GM12878 (cell line): ENCODE data around the gene PLS1. TPM values are rescaled to one million over a fixed set of nuclear protein-coding genes. Genes with fewer than 3 reads are reported as not detected.
A peak's percentile ranks its signal among the peaks of the same experiment; 100 is the strongest.

Source experiments
- BHLHE40 ChIP-seq, 2 experiments: fragments of 450-650 bp in 1 of 2; IDR thresholded peaks; 2 replicates each; pipeline ENCODE4 v1.6.1; 2011 to 2017; ENCODE audit warnings: low read depth in 2 of 2, borderline replicate concordance in 1 of 2, improper control_type of control experiment in 1 of 2, low read length in 1 of 2, mild to moderate bottlenecking in 1 of 2
- DPF2 ChIP-seq: fragments of 450-650 bp; IDR thresholded peaks from 2 replicates; pipeline ENCODE4 v1.6.1; 2017; ENCODE audit warnings: mild to moderate bottlenecking
- GABPA ChIP-seq: IDR thresholded peaks from 2 replicates; pipeline ENCODE4 v1.6.1; 2014; ENCODE audit warnings: antibody characterized with exemption, low read depth, mild to moderate bottlenecking, inconsistent platforms
- HCFC1 ChIP-seq: fragments of 150-350 bp; IDR thresholded peaks from 2 replicates; pipeline ENCODE4 v1.6.1; 2014; ENCODE audit warnings: low read length
- MXI1 ChIP-seq: fragments of 150-350 bp; IDR thresholded peaks from 2 replicates; pipeline ENCODE4 v1.6.1; 2011; ENCODE audit warnings: low read depth, mild to moderate bottlenecking, inconsistent platforms, low read length, improper control_type of control experiment
- POLR2AphosphoS2 ChIP-seq: IDR thresholded peaks from 2 replicates; pipeline ENCODE4 v1.6.1; 2011; ENCODE audit warnings: low read depth, mild to moderate bottlenecking, low read length, improper control_type of control experiment, moderate library complexity
- RBBP5 ChIP-seq: fragments of 200-600 bp; sonication (generic); conservative IDR thresholded peaks from 2 replicates; pipeline ENCODE4 v1.6.1; 2016
- SMARCA5 ChIP-seq: fragments of 450-650 bp; IDR thresholded peaks from 2 replicates; pipeline ENCODE4 v1.6.1; 2017; ENCODE audit warnings: mild to moderate bottlenecking
- SP1 ChIP-seq: IDR thresholded peaks from one replicate; pipeline ENCODE4 v1.6.1; 2011; ENCODE audit warnings: low read depth, low read length
- TARDBP ChIP-seq: IDR thresholded peaks from 2 replicates; pipeline ENCODE4 v1.6.1; 2016; ENCODE audit warnings: borderline replicate concordance
- YY1 ChIP-seq: IDR thresholded peaks from 2 replicates; pipeline ENCODE4 v1.6.1; 2011; ENCODE audit warnings: low read depth, mild to moderate bottlenecking, low read length
- polyA plus RNA-seq, 11 experiments: library from polyadenylated mRNA; depleted of rRNA in 4 of 11; unstranded in 6 of 11; stranded (reverse) in 5 of 11; fragments of >200 nt; fragmentation: Nextera tagmentation in 4 of 11; fragmentation: Illumina TruSeq in 1 of 11; extraction: Ambion mirVana in 4 of 11; extraction: Trizol in 1 of 11; gene quantifications; 1 replicate in 1 of 11; 2 replicates in 10 of 11; pipeline versions ENCODE4 v1.2.1 to v1.2.3, GENCODE V29; 2011 to 2016; ENCODE audit warnings: inconsistent platforms in 2 of 11, missing spikeins in 2 of 11, low read depth in 1 of 11
- total RNA-seq, 4 experiments: library from RNA; depleted of rRNA in 3 of 4; stranded (reverse); fragments of >200 nt in 3 of 4; fragmentation: Illumina TruSeq in 1 of 4; extraction: Trizol in 1 of 4; gene quantifications; 2 replicates each; pipeline versions ENCODE4 v1.2.1 to v1.2.3, GENCODE V29; 2013 to 2021
- TF ChIP-seq, protein P1 (sequence below): IDR thresholded peaks from 2 replicates; pipeline ENCODE4 v1.6.1; 2011; ENCODE audit warnings: mild to moderate bottlenecking, low read depth, low read length, moderate library complexity; ENCODE audit not compliant: insufficient replicate concordance
- TF ChIP-seq, protein P2 (sequence below): IDR thresholded peaks from 2 replicates; pipeline ENCODE4 v1.6.1; 2011; ENCODE audit warnings: low read depth, mild to moderate bottlenecking, low read length, moderate library complexity, borderline replicate concordance; ENCODE audit errors: extremely low read depth
- TF ChIP-seq, protein P3 (sequence below): fragments of 450-650 bp; formaldehyde crosslinking; IDR thresholded peaks from 2 replicates; pipeline ENCODE4 v1.5.0; 2022; ENCODE audit warnings: mild to moderate bottlenecking, missing genetic modification characterization
- TF ChIP-seq, protein P4 (sequence below): fragments of 450-650 bp; IDR thresholded peaks from 2 replicates; pipeline ENCODE4 v1.6.1; 2017; ENCODE audit warnings: low read depth, mild to moderate bottlenecking, moderate library complexity

Gene PLS1
- total and polyA plus RNA-seq, 10 of the 15 experiments (the other 5 are each of a cell fraction or from before 2014, with no cell fraction given), result 0.59 to 11.7 (median 1.7) TPM

DNA sequence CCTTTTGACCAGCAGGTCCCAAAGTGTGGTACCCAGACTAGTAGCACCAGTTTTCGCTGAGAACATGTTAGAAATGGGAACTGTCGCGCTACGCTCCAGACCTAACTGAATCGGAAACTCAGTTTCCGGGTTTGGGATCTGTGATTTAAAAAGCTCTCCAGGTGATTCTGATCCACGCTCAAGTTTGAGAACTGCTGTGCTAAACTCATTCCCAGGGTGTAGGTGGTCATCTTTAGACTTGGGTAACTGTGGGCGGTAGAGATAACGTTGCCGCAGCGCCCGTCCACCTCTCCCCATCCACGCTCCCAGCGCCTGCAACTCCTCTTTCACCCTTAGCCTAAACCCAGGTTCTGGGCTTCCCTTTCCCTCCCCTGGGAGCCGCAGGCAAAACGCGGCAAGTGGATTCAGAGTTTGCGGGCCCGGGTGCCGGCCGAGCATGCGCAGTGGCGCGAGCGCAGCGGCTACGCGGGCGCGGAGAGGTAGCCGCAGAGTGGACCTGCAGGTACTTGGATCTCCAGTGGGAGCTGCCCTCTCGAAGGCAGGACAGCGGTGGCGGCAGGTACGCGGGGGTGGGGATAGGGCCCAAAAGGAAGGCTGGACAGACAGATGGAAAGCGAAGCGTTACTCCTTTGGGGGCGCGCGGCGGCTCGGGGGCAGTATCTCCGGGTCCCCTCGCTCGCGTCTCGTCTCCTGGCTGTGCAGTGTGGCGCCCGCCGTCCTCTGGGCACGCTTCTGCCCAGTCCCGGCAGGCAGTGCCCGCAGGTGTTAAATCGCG is at the start of gene PLS1 (continued):
- TF ChIP-seq SMARCA5 (no peak), GABPA (no peak), BHLHE40 (IDR thresholded peaks at IDR 0.05; ENCODE audit: borderline replicate concordance in 1 of 2, low read depth in 2 of 2, low read length in 1 of 2) (peak in 1 of 2 experiments; percentile 7; a peak in 1 of 4 replicates), POLR2AphosphoS2 (no peak), TARDBP (peak; percentile 28; the same call in 1 of the 2 replicates), HCFC1 (0 out of 2 replicates have a peak, but pooled peaks have one; percentile 10), RBBP5 (no peak), SP1 (peak; percentile 87), MXI1 (0 out of 2 replicates have a peak, but pooled peaks have one; percentile 21), YY1 (peak; percentile 81), DPF2 (0 out of 2 replicates have a peak, but pooled peaks have one; percentile 19)
- TF ChIP-seq, protein P1, sequence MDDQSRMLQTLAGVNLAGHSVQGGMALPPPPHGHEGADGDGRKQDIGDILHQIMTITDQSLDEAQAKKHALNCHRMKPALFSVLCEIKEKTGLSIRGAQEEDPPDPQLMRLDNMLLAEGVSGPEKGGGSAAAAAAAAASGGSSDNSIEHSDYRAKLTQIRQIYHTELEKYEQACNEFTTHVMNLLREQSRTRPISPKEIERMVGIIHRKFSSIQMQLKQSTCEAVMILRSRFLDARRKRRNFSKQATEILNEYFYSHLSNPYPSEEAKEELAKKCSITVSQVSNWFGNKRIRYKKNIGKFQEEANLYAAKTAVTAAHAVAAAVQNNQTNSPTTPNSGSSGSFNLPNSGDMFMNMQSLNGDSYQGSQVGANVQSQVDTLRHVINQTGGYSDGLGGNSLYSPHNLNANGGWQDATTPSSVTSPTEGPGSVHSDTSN, result no peak
- TF ChIP-seq, protein P2, sequence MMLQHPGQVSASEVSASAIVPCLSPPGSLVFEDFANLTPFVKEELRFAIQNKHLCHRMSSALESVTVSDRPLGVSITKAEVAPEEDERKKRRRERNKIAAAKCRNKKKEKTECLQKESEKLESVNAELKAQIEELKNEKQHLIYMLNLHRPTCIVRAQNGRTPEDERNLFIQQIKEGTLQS, result no peak
- TF ChIP-seq, protein P3, sequence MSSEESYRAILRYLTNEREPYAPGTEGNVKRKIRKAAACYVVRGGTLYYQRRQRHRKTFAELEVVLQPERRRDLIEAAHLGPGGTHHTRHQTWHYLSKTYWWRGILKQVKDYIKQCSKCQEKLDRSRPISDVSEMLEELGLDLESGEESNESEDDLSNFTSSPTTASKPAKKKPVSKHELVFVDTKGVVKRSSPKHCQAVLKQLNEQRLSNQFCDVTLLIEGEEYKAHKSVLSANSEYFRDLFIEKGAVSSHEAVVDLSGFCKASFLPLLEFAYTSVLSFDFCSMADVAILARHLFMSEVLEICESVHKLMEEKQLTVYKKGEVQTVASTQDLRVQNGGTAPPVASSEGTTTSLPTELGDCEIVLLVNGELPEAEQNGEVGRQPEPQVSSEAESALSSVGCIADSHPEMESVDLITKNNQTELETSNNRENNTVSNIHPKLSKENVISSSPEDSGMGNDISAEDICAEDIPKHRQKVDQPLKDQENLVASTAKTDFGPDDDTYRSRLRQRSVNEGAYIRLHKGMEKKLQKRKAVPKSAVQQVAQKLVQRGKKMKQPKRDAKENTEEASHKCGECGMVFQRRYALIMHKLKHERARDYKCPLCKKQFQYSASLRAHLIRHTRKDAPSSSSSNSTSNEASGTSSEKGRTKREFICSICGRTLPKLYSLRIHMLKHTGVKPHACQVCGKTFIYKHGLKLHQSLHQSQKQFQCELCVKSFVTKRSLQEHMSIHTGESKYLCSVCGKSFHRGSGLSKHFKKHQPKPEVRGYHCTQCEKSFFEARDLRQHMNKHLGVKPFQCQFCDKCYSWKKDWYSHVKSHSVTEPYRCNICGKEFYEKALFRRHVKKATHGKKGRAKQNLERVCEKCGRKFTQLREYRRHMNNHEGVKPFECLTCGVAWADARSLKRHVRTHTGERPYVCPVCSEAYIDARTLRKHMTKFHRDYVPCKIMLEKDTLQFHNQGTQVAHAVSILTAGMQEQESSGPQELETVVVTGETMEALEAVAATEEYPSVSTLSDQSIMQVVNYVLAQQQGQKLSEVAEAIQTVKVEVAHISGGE (CRISPR knock-in tag), result no peak
- TF ChIP-seq, protein P4, sequence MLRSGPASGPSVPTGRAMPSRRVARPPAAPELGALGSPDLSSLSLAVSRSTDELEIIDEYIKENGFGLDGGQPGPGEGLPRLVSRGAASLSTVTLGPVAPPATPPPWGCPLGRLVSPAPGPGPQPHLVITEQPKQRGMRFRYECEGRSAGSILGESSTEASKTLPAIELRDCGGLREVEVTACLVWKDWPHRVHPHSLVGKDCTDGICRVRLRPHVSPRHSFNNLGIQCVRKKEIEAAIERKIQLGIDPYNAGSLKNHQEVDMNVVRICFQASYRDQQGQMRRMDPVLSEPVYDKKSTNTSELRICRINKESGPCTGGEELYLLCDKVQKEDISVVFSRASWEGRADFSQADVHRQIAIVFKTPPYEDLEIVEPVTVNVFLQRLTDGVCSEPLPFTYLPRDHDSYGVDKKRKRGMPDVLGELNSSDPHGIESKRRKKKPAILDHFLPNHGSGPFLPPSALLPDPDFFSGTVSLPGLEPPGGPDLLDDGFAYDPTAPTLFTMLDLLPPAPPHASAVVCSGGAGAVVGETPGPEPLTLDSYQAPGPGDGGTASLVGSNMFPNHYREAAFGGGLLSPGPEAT, result peak; percentile 81; the same call in 1 of the 2 replicates
- TF ChIP-seq, all 136 proteins: peak for 35
